ENCODE results near the gene AMZ1. TPM values are rescaled to one million over a fixed set of nuclear protein-coding genes. Genes with fewer than 3 reads are reported as not detected.

The AMZ1 gene
- total RNA-seq, 1 donor from 2014 or later, result 1.2 TPM

- H3K27ac Mint-ChIP-seq, result no peak overlapping the region
- H3K4me3 Mint-ChIP-seq, result no peak overlapping the region
- DNase-seq (ENCODE audit: extremely low spot score, unreplicated experiment), result no peak
- no peaks in the 10 kb centered on the region for H3K36me3 Mint-ChIP-seq
- H3K27me3 Mint-ChIP-seq, result peaks cover 3% of the 10 kb centered on the region
- H3K9me3 Mint-ChIP-seq, result no peaks in the 10 kb centered on the region
- no peaks in the 10 kb centered on the region for H3K4me1 Mint-ChIP-seq (ENCODE audit: unreplicated experiment)
- no peak for TF ChIP-seq CTCF (conservative IDR thresholded peaks at IDR 0.05)
Measured at GRCh38 chr7:2663121-2663886, 24.7 kb upstream of the AMZ1 start.

- DNase-seq (ENCODE audit: extremely low spot score, unreplicated experiment), result no peak
- Mint-ChIP-seq H3K4me1 (ENCODE audit: unreplicated experiment) (no peaks in the 10 kb centered on the region), H3K4me3 (no peak overlapping the region), H3K27ac (no peak overlapping the region), H3K27me3 (peaks cover 3% of the 10 kb centered on the region), H3K9me3 (no peaks in the 10 kb centered on the region), H3K36me3 (no peaks in the 10 kb centered on the region)
- no peak for TF ChIP-seq CTCF (conservative IDR thresholded peaks at IDR 0.05)
Measured at GRCh38 chr7:2663960-2664359, 24.0 kb upstream of the AMZ1 start.

- Mint-ChIP-seq H3K4me1 (ENCODE audit: unreplicated experiment) (no peaks in the 10 kb centered on the region), H3K27me3 (peaks cover 8% of the 10 kb centered on the region), H3K36me3 (no peaks in the 10 kb centered on the region), H3K9me3 (no peaks in the 10 kb centered on the region), H3K4me3 (no peak overlapping the region), H3K27ac (no peak overlapping the region)
- DNase-seq (ENCODE audit: extremely low spot score, unreplicated experiment), result no peak
- TF ChIP-seq CTCF (conservative IDR thresholded peaks at IDR 0.05), result no peak
Measured at GRCh38 chr7:2665359-2665791, 22.6 kb upstream of the AMZ1 start.

GRCh38 chr7:2666155-2666554 is 21.8 kb upstream of the AMZ1 start:
- H3K27ac Mint-ChIP-seq, result no peak overlapping the region
- no peaks in the 10 kb centered on the region for H3K9me3 Mint-ChIP-seq
- no peak for TF ChIP-seq CTCF (conservative IDR thresholded peaks at IDR 0.05)
- H3K4me1 Mint-ChIP-seq (ENCODE audit: unreplicated experiment), result no peaks in the 10 kb centered on the region
- no peaks in the 10 kb centered on the region for H3K36me3 Mint-ChIP-seq
- H3K27me3 Mint-ChIP-seq, result peaks cover 14% of the 10 kb centered on the region
- no peak overlapping the region for H3K4me3 Mint-ChIP-seq
- DNase-seq (ENCODE audit: extremely low spot score, unreplicated experiment), result no peak

- peaks cover 14% of the 10 kb centered on the region for H3K27me3 Mint-ChIP-seq
- no peak overlapping the region for H3K27ac Mint-ChIP-seq
- no peaks in the 10 kb centered on the region for H3K4me1 Mint-ChIP-seq (ENCODE audit: unreplicated experiment)
- no peak overlapping the region for H3K4me3 Mint-ChIP-seq
- no peak for DNase-seq (ENCODE audit: extremely low spot score, unreplicated experiment)
- TF ChIP-seq CTCF (conservative IDR thresholded peaks at IDR 0.05), result no peak
- H3K9me3 Mint-ChIP-seq, result no peaks in the 10 kb centered on the region
- H3K36me3 Mint-ChIP-seq, result no peaks in the 10 kb centered on the region
Measured at GRCh38 chr7:2666588-2667250, 21.3 kb upstream of the AMZ1 start.
